ENCODE measurements around the gene PLOD1.
"Not testable (repeated sequence)": the region's sequence is repeated elsewhere in the genome, so short reads cannot be mapped to it uniquely, and the experiment has no call there.

PLOD1 gene

DNA sequence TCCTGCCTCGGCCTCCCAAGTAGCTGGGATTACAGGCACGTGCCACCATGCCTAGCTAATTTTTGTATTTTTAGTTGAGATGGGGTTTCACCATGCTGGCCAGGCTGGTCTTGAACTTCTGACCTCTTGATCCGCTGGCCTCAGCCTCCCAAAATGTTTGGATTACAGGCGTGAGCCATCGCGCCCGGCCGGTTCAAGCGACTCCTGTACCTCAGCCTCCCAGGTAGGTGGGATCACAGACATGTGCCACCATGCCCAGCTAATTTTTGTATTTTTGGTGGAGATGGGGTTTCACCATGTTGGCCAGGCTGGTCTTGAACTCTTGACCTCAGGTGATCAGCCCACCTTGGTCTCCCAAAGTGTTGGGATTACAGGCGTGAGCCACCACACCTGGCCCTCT, 1.2 kb downstream of the PLOD1 start:
- not testable (repeated sequence) for FAIRE-seq; DNase-seq (ENCODE audit: insufficient read length, low spot score)

DNA sequence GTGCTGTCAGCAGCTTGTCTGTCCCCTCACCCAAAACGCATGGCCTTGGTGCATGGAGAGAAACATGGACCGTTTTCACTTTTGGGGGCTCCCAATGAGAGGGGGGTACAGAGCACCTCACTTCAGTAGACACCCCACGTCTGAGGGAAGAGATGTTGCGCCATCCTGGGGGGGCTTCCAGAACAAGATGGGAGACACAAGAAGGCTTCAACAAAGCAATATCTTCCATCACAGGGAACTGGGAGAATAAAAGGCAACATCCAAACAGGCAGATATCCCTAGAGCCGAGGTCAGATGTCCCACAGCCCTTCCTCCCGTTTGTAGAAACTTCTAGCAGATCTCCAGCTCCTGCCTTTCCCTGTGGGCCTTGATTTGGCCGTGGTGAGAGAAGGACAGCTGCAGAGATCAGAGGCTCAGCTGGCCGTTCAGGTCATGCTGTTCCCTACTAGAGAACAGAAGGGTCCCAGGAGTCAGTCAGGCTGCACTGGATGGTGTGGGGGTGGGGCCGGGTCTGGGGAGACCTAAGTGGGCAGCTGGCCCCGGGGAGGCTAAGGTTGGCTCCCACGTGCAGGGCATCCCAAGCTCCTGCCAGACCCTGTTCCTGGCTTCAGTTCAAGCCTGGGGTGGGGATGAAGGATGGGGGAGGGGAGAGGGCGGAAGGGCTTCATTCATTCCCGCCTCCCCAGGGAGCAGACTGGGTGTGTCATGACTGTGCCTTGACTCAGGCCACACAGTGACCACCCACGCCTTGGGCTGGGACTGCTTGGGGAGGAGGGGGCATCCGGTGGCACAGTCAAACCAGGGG, 4.4 kb downstream of the PLOD1 start:
- DNase-seq (ENCODE audit: insufficient read length, low spot score): no peak
- FAIRE-seq: no peak

DNA sequence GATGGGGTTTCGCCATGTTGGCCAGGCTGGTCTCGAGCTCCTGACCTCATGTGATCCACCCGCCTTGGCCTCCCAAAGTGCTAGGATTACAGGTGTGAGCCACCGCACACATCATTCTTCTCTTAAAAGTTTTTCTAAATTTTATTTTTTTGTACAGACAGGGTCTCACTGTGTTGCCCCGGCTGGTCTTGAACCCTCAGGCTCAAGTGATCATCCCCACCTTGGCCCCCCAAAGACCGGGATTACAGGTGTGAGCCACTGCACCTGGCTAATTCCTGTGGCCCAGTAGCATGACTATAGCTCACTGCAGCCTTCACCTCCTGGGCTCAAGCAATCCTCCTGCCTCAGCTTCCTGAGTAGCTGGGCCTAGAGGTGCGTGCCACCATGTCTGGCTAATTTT, 5.3 kb downstream of the PLOD1 start:
- not testable (repeated sequence) for FAIRE-seq; DNase-seq (ENCODE audit: insufficient read length, low spot score)

DNA sequence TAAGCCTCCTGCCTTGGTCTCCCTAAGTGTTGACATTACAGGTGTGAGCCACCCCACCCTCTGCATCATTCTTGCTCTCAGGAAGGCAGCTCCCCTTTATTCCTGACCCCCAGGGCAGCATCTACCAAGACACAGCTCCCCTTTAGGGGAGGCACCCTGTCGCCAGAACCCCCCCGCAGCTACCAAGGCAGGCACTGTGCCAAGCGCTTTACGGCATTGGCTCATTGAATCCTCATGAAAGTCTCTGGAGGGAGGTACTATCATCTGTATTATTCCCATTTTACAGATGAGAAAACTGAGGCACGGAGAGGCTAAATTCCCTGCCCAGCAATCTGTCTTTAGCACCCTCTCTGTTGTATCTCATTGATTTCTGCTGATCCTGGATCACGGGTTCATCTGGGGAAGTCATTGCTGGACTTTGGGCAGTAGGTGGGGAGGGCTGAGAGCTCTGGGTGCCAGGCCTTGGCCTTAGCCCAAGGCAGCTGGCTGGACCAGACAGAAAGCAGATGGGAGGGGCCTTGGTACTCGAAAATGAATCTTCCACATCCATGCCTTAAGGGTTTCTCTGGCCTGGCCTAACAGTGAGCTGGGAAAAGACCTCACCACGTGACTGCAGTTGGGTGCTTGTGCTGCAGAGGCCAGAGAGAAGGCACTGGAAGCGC, 5.9 kb downstream of the PLOD1 start:
- DNase-seq (ENCODE audit: insufficient read length, low spot score): no peak
- no peak for FAIRE-seq

DNA sequence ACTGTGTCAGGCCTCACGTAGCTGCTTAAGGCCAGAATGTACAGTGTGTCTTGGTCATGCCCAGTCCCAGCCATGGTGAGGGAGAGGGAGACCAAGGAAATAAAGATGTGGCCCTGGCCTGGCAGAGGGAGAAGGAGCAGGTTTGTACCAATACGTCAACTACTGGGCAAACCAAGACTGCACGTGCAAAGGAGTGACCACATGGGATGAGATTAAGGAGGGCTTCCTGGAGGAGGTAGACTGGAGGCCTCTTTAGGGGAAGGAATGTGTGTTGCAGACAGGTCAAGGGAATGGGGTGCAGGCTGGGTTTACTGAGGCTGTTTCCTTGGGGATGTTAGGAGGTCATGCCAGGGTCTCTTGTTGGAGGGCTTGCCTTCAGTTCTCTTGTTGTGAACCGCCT, 7.8 kb downstream of the PLOD1 start:
- DNase-seq (ENCODE audit: insufficient read length, low spot score): no peak
- FAIRE-seq: no peak

DNA sequence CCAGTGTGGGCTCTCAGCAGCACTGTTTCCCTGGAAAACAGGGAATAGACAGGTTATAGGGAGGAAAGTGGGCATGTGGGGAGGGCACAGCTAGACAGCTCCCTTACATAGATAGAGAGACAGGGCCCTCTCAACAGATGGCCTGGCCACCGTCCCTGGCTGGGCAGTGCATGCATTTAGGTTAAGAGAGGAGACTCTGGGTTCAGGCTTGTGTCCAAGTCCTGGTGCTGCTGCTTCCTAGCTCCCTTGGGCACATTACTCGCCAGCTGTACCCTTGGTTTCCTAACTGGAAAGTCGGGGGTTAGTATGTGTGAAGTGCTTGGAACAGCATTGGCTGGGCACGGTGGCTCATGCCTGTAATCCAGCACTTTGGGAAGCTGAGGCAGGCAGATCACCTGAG, 9.1 kb downstream of the PLOD1 start:
- DNase-seq (ENCODE audit: insufficient read length, low spot score) (no peak), FAIRE-seq (no peak)

DNA sequence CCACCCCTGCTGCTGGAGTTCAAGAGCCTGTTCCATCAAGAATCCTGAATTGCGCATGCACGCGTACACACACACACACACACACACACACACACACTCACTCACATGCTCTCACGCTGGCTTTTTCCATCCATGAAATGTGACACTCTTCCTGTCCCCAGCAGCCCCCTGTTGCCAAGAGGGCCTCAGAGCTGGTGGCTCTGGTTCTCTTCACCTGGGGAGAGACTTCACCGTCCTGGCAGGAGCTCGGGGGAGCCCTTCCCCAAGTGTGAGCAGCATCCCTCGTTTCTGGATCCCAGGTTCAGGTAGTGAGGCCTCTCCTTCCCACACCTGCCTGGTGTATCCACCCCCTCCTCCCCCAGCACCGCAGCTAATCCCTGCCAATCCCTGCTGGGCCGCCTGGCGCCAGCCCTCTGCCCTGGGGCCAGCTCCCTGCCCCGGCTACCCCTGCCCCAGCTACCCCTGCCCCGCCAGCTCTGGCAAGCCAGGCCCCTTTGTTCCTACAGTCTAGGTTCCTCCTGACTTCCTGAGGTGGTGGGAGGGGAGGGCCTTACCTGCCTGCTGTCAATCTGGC, 9.9 kb downstream of the PLOD1 start:
- FAIRE-seq: no peak
- DNase-seq (ENCODE audit: insufficient read length, low spot score): no peak

DNA sequence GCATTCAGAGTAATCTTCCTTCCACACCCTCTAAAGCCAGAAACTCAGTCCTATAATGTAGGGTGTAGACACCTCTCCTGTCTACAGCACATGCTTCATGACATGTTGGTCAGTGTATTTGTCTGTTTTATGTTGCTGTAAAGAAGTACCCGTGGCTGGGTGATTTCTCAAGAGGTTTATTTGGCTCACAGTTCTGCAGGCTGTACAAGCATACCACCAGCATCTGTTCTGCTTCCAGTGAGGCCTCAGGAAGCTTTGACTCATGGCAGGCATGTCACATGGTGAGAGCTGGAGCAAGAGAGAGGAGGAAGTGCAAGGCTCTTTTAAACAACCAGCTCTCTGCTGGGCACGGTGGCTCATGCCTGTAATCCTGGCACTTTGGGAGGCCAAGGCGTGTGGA, 12.1 kb downstream of the PLOD1 start:
- DNase-seq (ENCODE audit: insufficient read length, low spot score) (no peak), FAIRE-seq (no peak)

DNA sequence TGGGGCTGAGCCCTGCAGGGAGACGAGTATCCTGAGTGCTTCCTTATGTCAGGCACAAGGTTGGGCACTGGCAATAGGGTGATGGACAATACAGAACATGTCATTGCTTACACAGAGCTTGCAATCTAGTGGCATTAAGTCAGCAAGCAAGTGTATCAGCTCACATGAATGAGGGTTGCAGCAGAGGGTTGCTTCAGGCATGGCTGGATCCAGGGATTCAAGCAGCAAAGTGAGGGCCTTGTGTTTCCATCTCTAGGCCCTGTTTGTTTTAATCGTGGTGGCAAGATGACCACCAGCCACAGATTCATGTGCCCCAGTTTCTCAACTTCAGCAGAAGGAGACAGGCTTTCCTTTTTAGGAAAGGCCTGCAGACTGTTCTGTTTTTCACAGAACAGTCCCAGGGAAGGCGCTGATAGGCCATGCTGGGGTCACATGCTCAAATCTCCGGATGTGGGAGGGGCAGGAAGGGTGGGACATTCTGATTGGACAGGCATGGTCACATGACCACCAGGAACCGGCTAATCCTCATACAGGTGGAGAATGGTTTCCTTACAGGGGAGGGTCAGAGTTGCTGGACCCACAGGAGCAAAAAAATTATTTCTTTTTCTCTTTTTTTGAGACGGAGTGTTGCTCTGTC, 14.4 kb downstream of the PLOD1 start:
- DNase-seq (ENCODE audit: insufficient read length, low spot score): no peak

DNA sequence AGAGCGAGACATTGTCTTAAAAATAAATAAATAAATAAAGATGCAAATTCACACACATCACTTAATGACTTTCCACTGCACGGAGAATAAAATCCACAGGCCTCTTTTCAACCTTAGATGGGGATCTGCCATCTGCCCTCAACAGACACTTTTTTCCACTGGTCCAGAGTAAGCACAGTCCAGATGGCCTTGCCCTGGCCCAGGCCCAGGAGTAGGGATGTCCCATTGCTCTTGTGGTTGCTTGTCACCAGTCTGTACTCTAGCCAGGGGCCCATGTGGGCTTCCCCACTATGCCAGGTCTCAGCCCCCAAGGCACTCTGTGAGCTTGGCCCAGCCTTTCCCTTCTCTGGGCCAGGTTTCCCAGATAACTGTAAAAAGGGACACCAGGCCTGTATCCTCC, 17.4 kb downstream of the PLOD1 start:
- FAIRE-seq (no peak), DNase-seq (ENCODE audit: insufficient read length, low spot score) (no peak)

More for the DNA sequence above, 14.4 kb downstream of the PLOD1 start:
- FAIRE-seq: peak; percentile 13

DNA sequence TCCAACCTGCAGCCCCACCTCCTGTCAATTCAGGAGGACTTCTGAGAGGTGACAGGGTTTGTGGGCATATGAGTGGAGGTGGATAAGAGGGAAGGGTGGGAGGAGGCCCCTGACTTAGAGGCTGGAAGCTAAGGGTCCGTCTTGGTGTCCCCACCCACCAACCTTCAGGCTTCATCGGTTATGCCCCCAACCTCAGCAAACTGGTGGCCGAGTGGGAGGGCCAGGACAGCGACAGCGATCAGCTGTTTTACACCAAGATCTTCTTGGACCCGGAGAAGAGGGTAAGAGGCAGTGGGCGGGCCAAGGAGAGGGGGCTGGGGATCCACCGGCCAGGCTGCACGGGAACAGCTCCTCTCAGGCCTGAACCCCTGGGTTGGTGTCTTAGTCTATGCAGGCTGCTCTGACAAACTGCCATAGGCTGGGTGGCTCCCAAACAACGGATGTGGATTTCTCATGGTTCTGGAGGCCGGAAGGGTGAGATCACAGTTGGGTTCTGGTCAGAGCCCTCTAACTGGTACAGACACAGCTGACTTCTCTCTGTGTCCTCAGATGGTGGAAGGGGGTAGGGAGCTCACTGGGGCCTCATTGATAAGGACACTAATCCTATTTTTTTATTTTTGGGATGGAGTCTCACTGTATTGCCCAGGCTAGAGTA, 18.1 kb downstream of the PLOD1 start:
- FAIRE-seq (no peak), DNase-seq (ENCODE audit: insufficient read length, low spot score) (no peak)

DNA sequence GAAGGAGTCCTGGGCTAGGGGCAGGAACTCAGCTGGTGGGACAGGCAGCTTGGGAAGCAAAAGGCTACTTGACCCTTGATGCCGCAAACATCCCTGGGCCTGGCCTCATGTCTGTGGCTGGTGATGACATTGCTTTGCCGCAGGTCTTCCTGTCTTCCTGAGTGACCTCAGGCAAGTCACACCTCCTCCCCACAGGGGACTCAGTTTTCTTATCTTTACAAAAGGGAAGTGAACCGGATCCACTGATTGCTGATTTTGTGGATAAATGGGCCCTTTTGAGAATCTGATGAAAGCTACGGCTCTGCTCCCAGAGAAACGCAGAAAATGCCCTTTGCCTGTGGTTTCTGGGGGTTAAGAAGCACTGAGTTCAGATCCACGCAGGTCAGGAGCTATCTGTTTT, 20.7 kb downstream of the PLOD1 start:
- FAIRE-seq (no peak), DNase-seq (ENCODE audit: insufficient read length, low spot score) (no peak)

DNA sequence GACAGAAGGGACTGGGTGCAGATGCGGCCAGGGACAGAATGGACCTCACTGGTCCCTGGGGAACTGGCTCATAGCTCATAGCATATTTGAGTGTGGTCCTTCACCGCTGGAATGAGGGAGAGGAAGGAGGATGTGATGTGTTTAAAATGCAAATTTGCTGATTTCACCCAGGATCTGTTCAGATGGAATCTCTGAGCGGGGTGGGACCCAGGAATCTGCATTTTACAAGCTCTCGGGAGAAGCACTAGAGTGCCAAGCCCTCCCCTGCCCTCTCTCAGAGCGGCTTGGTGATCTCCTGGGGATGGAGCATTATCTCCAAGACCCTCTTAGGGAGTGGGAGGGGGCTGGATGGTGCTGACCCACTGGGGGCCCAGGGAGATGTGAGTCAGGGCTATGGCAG, 22.9 kb downstream of the PLOD1 start:
- FAIRE-seq: no peak
- DNase-seq (ENCODE audit: insufficient read length, low spot score): no peak

DNA sequence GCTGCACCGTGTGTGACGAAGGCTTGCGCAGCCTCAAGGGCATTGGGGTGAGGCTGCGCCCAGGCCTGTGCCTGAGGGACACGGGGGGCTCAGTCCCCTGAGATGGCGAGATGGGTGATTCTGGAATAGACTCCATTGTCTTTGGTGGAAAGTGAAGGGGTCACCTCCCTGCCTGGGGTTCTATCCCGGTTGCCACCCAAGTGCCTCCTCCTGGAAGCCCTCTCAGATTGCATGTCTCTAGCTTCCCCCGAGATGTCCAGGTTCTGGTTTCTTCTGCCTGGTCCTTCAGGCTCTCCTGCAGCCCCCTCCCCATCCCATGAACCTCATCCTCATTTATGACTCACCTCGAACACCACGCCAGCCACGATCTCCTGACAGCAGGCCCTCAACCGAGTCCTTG, 23.4 kb downstream of the PLOD1 start:
- FAIRE-seq: no peak

DNA sequence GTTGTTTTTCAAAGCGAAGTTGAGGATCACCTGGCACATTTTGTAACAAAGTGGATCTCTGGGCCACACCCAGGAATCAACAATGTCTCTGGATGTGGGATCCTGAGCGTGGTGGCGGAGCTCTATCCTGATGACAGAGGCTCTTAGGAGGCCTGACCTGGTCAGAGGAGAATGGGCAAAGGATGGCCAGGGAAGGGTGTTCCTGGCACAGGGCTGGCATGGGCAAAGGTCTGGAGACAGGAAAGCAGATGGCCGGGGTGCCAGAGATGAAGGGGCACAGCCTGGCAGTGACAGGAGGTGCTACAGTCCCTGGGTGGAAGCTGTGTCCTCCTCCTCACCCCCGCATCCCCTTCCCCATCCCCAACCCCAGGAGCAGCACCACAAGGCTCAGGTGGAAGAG, 25.8 kb downstream of the PLOD1 start:
- DNase-seq (ENCODE audit: insufficient read length, low spot score) (no peak), FAIRE-seq (no peak)

More for the DNA sequence above, 23.4 kb downstream of the PLOD1 start:
- no peak for DNase-seq (ENCODE audit: insufficient read length, low spot score)

DNA sequence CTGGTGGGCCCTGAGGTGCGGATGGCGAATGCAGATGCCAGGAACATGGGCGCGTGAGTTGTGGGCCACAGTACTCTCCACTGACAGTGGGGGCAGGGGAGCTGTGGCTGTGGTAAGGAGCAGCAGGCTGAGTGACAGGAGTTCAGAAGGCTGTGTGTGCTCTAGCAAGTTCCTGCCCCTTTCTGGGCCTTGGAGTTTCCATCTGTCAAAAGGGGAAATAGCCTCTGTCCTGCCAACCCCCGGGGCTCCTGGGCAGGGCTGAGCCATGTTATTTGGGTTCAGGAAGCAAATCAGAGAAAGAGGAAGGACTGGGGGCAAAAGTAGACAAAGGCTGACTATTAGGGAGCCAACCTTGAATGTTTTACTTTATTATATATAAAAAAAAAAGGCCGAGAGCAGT, 26.2 kb downstream of the PLOD1 start:
- DNase-seq (ENCODE audit: insufficient read length, low spot score) (no peak), FAIRE-seq (no peak)

DNA sequence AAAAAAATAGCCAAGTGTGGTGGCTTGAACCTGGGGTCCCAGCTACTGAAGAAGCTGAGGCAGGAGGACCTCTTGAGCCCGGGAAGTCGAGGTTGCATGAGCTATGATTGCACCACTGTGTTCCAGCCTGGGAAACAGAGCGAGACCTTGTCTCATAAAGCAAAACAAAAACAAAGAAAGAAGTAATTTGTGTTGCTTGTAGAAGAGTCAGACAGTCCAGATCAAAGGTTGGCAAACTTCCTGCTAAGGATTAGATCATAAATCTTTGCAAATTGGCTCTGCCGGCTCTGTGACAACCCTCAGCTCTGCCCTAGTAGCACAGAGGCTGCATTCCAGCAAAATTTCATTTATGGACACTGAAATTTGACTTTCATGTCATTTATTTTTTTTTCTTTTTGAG, 26.7 kb downstream of the PLOD1 start:
- DNase-seq (ENCODE audit: insufficient read length, low spot score): no peak
- no peak for FAIRE-seq

DNA sequence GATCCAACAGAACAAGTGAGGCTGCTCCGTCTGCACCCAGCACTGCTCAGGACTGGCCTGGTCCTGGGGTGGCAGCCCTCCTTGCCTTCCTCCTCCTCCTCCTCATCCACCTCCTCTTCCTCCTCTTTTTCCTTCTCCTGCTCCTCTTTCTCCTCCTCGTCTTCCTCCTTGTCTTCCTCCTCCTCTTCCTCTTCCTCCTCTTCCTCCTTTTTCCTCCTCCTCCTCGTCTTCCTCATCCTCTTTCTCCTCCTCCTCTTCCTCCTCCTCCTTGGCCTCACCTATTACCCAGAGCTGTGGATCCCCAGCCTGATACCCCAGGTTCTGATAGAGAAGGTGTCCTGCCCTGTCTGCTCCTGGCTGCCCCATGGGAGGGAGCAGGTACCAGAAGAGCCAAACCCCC, 29.1 kb downstream of the PLOD1 start:
- FAIRE-seq (no peak), DNase-seq (ENCODE audit: insufficient read length, low spot score) (no peak)

DNA sequence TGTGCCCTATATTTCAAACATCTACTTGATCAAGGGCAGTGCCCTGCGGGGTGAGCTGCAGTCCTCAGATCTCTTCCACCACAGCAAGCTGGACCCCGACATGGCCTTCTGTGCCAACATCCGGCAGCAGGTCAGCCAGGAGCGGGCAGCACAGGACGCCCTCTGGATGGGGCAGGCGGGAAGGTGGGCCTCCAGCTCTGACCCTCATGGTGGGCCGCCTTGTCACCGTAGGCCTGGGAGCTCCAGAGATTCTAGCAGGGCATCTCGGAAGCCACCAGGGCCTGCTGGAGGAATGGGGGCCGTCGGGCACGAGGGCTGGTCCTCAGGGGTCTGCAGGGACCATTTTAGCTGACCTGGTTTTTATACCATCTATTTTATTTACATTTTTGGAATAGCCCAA, 30.1 kb downstream of the PLOD1 start:
- FAIRE-seq (no peak), DNase-seq (ENCODE audit: insufficient read length, low spot score) (no peak)

DNA sequence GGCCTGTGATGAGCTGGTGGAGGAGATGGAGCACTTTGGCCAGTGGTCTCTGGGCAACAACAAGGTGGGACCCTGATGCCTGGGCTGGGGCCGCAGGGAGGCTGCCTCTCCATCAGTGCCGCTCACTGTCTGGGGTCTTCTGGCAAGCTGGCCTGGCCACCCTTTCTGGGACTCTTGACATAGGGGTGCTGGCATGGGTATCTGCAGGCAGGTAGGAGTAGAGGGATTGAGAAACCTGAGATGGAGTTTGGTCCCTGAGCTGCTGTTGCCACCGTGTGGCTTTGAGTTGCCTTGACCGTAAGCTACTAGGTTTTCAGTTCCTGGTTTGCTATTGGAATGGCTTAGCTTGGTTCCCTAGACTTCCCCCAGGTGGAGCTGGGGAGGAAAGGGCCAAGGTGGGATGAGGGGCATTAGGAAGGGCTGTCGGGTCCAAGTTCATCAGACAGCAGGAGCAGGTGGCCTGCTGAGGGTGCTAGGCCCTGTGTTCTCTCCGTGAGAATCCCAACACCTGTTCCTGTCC, 32.6 kb downstream of the PLOD1 start:
- no peak for FAIRE-seq
- DNase-seq (ENCODE audit: insufficient read length, low spot score): peak; percentile 43

All from HTR-8/SVneo (cell line).